Gastrocnemius medialis (tissue), 4 donors: ENCODE results near the gene MED13L. TPM values are rescaled to one million over a fixed set of nuclear protein-coding genes. Genes with fewer than 3 reads are reported as not detected.

Experiments
- ATAC-seq, 2 donors: fragments of 150-250 bp; one replicate each; pipeline ENCODE4 v1.9.1; 2016
- DNase-seq, 2 donors: peaks; one replicate each; pipeline ENCODE4 v3.0.0-alpha.2; 2019
- H3K27ac ChIP-seq, 4 donors: fragments of 200-600 bp; sonication (generic); 1 replicate in 1 of 4; 2 replicates in 3 of 4; pipeline ENCODE4 v1.5.1; 2016 to 2018; ENCODE audit warnings: mild to moderate bottlenecking in 2 of 4, moderate library complexity in 1 of 4
- H3K27me3 ChIP-seq, 3 donors: fragments of 200-600 bp; sonication (generic) in 2 of 3; 1 replicate in 1 of 3; 2 replicates in 2 of 3; pipeline versions ENCODE4 v1.5.1 to v1.6.0; 2016 to 2019; ENCODE audit warnings: mild to moderate bottlenecking in 1 of 3, moderate library complexity in 1 of 3
- H3K36me3 ChIP-seq, 2 donors: fragments of 200-600 bp; sonication (generic) in 1 of 2; one replicate each; pipeline ENCODE4 v1.5.1; 2017 to 2018
- H3K4me1 ChIP-seq, 2 donors: fragments of 200-600 bp; sonication (generic) in 1 of 2; one replicate each; pipeline ENCODE4 v1.5.1; 2016 to 2017; ENCODE audit warnings: mild to moderate bottlenecking in 2 of 2
- H3K4me3 ChIP-seq, 4 donors: fragments of 200-600 bp; sonication (generic) in 3 of 4; 1 replicate in 1 of 4; 2 replicates in 3 of 4; pipeline ENCODE4 v1.5.1; 2016 to 2019; ENCODE audit warnings: mild to moderate bottlenecking in 2 of 4
- H3K9me3 ChIP-seq, 3 donors: fragments of 200-600 bp; sonication (generic) in 2 of 3; 1 replicate in 1 of 3; 2 replicates in 2 of 3; pipeline ENCODE4 v1.5.1; 2016 to 2019
- POLR2A ChIP-seq, 2 donors: fragments of 450-650 bp; IDR thresholded peaks; one replicate each; pipeline ENCODE4 v1.6.1; 2017; ENCODE audit warnings: antibody characterized with exemption in 2 of 2, mild to moderate bottlenecking in 2 of 2, moderate library complexity in 2 of 2
- in situ Hi-C, 4 donors: fragments of 200-750 bp; cut with MboI; loops; one replicate each; pipeline versions ENCODE4 v1.15.0 to v1.8.0; 2017; ENCODE audit warnings: low sequenced_read_pairs in 4 of 4
- intact Hi-C: fragments of 100-400 bp; cut with DNase I; formaldehyde crosslinking; loops from one replicate; pipeline ENCODE4 v1.15.1; 2023; ENCODE audit warnings: low total_unique reads
- total RNA-seq, 4 donors: library from RNA; depleted of rRNA; stranded (reverse); fragments of >200 nt; gene quantifications; one replicate each; pipeline versions ENCODE4 v1.1.0 to v1.2.3, GENCODE V29; 2016
- TF ChIP-seq, protein P1 (sequence below), 5 experiments: fragments of 450-650 bp in 3 of 5; fragments of 200-600 bp in 2 of 5; sonication (generic) in 2 of 5; IDR thresholded peaks in 4 of 5; conservative IDR thresholded peaks in 1 of 5; 1 replicate in 4 of 5; 2 replicates in 1 of 5; pipeline ENCODE4 v1.5.1; 2016 to 2019; ENCODE audit warnings: antibody characterized with exemption in 5 of 5, mild to moderate bottlenecking in 3 of 5, moderate library complexity in 3 of 5

The MED13L gene
- total RNA-seq, 4 donors from 2014 or later = 59.5 to 92.6 (median 74.1) TPM

GRCh38 chr12:116261525-116262100 is 15.9 kb downstream of the MED13L start:
- Histone ChIP-seq H3K9me3 (no peaks in the 10 kb centered on the region), H3K36me3 (no peaks in the 10 kb centered on the region), H3K4me3 (no peak overlapping the region), H3K27me3 (no peaks in the 10 kb centered on the region), H3K27ac (no peak overlapping the region), H3K4me1 (peaks cover 74 to 85% of the 10 kb centered on the region in 2 donors)
- DNase-seq (no peak), ATAC-seq (no peak)
- in situ Hi-C loops = loop anchor here in 2 of 4 donors (10.0 to 25.0 kb wide), 2 partner anchors 343 to 351 kb away; no protein-coding TSS in a partner anchor
- TF ChIP-seq POLR2A (IDR thresholded peaks at IDR 0.05) = no peak
- TF ChIP-seq, protein P1, sequence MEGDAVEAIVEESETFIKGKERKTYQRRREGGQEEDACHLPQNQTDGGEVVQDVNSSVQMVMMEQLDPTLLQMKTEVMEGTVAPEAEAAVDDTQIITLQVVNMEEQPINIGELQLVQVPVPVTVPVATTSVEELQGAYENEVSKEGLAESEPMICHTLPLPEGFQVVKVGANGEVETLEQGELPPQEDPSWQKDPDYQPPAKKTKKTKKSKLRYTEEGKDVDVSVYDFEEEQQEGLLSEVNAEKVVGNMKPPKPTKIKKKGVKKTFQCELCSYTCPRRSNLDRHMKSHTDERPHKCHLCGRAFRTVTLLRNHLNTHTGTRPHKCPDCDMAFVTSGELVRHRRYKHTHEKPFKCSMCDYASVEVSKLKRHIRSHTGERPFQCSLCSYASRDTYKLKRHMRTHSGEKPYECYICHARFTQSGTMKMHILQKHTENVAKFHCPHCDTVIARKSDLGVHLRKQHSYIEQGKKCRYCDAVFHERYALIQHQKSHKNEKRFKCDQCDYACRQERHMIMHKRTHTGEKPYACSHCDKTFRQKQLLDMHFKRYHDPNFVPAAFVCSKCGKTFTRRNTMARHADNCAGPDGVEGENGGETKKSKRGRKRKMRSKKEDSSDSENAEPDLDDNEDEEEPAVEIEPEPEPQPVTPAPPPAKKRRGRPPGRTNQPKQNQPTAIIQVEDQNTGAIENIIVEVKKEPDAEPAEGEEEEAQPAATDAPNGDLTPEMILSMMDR (IDR thresholded peaks at IDR 0.05 in 4 of 5, conservative IDR thresholded peaks at IDR 0.05 in 1 of 5) = no peak
- intact Hi-C loops = no loop called here

DNA sequence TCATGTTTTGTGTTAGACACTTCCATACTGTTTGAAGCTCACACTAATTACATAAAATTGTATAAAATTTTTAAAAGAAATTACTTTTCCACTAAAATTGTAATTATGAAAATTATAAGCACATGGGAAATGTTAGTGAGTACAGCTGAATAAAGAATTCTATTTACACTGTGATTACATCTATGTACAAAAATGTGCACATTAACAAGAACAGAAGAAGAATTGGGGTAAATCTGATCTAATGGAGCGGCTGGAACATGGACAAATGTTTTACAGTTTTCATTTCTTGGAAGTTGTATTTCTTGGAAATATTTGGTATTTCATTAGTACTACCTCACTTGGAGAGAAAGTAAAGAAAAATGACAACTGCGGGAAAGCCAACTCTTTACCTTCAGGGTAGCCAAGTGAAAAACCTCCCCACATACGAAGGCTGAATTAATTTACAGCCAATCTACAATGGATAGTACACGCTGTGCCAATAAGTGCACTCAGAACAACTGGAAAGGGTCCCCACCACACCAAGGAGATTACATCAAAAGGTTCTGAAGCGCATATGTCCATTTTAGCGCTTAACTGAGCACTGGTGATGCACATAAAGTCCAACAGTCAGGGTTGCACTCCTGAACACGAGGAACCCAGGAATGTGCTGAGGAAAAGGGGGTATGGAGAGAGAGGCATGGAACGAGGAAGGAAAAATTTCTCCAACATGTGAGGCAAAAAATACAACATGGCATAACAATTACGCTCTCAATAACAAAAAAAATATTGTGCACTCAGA is 17.5 kb downstream of the MED13L start:
- Histone ChIP-seq H3K27me3 (no peaks in the 10 kb centered on the region), H3K4me1 (peaks cover 65 to 83% of the 10 kb centered on the region in 2 donors), H3K9me3 (no peaks in the 10 kb centered on the region), H3K27ac (no peak overlapping the region), H3K4me3 (no peak overlapping the region), H3K36me3 (no peaks in the 10 kb centered on the region)
- in situ Hi-C loops = loop anchor here in 2 of 4 donors (10.0 to 25.0 kb wide), 2 partner anchors 345 to 352 kb away; no protein-coding TSS in a partner anchor
- ATAC-seq = no peak
- intact Hi-C loops = no loop called here
- DNase-seq = no peak
- TF ChIP-seq POLR2A (IDR thresholded peaks at IDR 0.05) = no peak
- TF ChIP-seq, protein P1 (IDR thresholded peaks at IDR 0.05 in 4 of 5, conservative IDR thresholded peaks at IDR 0.05 in 1 of 5) = no peak

- TF ChIP-seq POLR2A (IDR thresholded peaks at IDR 0.05) = no peak
- TF ChIP-seq, protein P1 (IDR thresholded peaks at IDR 0.05 in 4 of 5, conservative IDR thresholded peaks at IDR 0.05 in 1 of 5) = no peak
- no peak for DNase-seq
- ATAC-seq = no peak
- no peaks in the 10 kb centered on the region for H3K27me3 ChIP-seq
- H3K4me3 ChIP-seq = no peak overlapping the region
- intact Hi-C loops = no loop called here
- H3K9me3 ChIP-seq = no peaks in the 10 kb centered on the region
- no peaks in the 10 kb centered on the region for H3K36me3 ChIP-seq
- in situ Hi-C loops = loop anchor here in 1 of 4 donors (25.0 kb wide), 1 partner anchor 354 kb away; no protein-coding TSS in a partner anchor
- H3K27ac ChIP-seq = peak overlapping the region; percentile 0 to 67 (median 58)
- H3K4me1 ChIP-seq = peaks cover 55 to 74% of the 10 kb centered on the region in 2 donors
Observed at GRCh38 chr12:116257826-116258225, 19.7 kb downstream of the MED13L start.

DNA sequence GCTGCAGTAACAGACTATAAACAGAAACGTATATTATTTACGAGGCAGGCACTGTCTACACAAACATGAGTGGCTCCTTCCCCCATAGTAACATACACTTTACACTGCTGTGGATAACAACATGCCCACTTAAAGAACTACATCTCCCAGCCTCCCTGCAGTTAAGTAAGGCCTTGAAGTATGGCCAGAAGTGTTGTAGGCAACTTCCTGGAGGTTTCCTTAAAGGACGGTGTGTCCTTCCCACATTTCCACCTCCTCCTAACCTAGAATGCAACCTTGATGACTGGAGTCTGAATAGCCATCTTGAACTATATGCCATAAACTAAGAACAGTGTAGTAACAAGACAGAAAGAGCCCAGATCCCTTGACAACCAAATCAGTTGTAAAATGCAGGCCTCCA is 20.3 kb downstream of the MED13L start:
- peaks cover 49 to 68% of the 10 kb centered on the region in 2 donors for H3K4me1 ChIP-seq
- intact Hi-C loops = no loop called here

More for the DNA sequence above, 20.3 kb downstream of the MED13L start:
- H3K27me3 ChIP-seq = no peaks in the 10 kb centered on the region
- in situ Hi-C loops = loop anchor here in 1 of 4 donors (25.0 kb wide), 1 partner anchor 355 kb away; no protein-coding TSS in a partner anchor
- H3K27ac ChIP-seq = peak overlapping the region; percentile 0 to 67 (median 58)
- H3K36me3 ChIP-seq = no peaks in the 10 kb centered on the region
- TF ChIP-seq, protein P1 (IDR thresholded peaks at IDR 0.05 in 4 of 5, conservative IDR thresholded peaks at IDR 0.05 in 1 of 5) = no peak
- TF ChIP-seq POLR2A (IDR thresholded peaks at IDR 0.05) = no peak
- ATAC-seq (peak; percentile 87 to 99), DNase-seq (peak in 1 of 2 donors; percentile 52)
- no peak overlapping the region for H3K4me3 ChIP-seq
- H3K9me3 ChIP-seq = no peaks in the 10 kb centered on the region
